Brain pericyte (primary cell): ENCODE measurements around the gene SLC6A20.

ENCODE experiments used
- DNase-seq: peaks from one replicate; pipeline ENCODE4 v3.0.0-alpha.2; 2012; ENCODE audit warnings: low read depth, low spot score

Gene SLC6A20

DNA sequence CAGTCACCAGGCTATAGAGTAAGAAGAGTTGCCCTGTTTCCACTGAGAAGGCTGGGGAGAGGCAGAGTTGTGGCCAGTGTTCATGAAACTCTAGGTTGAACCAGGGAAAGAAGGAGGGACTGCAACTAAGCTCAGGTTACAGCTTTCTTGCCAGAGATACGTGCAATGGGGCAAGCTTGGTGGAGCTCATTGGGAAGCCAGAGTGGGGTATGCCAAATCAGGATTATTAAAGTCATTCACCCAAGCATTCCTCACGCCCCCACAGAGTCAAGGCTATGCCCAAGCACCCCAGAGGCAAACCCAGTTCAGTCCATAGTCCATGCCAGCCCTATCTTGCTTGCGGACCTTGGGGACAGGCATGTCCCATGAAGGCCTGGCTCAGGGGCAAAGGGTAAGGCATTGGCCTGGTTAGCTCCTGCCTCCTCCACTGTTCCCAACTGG is 17.6 kb downstream of the SLC6A20 start:
- DNase-seq: no peak

GRCh38 chr3:45777746-45778386 is 18.5 kb downstream of the SLC6A20 start:
- no peak for DNase-seq

- no peak for DNase-seq
Observed at GRCh38 chr3:45777111-45777745, 19.1 kb downstream of the SLC6A20 start.

- no peak for DNase-seq
Observed at GRCh38 chr3:45776611-45777010, 19.7 kb downstream of the SLC6A20 start.

GRCh38 chr3:45776301-45776595 is 20.1 kb downstream of the SLC6A20 start:
- DNase-seq: no peak

DNA sequence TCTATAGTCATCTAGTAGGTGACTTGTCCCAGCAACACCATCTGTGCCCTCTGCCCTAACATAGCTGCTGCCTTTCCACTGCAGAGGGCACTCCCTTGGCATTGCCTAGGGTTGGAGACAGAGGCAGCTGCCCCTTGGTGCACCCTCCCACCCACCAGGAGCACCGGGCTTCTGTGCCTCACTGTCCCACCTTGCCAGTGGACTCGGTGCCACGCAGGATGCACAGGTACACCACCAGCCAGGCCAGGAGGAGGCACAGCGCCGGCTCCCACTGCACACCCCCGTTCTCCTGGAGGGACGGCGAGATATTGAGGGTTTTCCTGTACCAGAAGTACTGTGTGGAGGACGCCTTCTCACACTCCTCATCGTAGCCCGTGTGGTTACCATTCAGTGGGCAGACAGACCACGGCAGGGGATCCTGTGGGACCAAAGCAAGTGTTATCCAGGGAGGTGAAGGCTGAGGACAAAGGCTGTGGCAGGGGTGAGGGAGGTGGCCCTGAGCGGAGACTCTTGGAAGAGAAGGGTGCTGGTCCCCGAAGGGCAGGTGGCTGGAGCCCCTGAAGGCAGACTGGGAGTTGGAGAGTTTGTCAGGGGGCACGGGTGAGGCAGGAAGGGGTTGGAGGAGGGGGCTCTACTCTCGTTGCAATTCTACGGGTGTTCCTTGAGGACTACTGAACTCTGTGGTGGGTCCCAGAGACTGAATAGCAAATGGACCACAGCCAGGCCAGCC is 20.6 kb downstream of the SLC6A20 start:
- DNase-seq: no peak

GRCh38 chr3:45774581-45775521 is 21.5 kb downstream of the SLC6A20 start:
- no peak for DNase-seq

DNA sequence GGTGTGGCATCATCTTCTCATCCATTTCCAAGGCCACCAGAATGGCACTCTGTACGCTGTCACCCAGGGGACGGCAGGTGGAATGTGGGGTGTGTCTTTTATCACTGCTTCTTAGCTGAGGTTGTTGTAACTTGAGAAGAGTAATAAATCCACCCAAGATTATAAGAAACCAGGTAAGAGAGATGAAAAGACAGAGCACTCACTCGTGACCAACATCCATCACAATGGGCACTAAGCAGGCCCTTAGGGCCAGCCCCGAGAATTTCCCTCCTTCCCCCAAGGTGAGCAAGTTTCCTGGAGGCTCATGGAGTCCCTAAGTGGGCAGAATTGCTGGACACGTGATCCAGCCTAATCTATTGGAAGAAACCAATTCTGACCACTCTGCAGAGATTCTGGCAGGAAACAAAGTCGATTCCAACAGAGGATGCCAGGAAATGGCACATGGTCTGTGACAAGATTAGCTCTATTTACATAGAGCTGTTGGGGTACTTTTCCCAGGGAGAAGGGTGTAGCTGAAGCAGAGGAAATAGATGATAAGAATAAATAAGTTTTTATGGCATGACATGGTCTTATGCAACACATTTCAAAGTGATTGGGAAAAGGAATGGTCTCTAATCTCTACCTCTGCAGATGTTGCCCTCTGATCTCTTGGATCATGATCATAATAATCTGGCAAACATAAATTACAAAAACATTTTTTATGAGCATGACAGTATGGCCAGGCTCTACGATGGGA is 22.5 kb downstream of the SLC6A20 start:
- DNase-seq: no peak

DNA sequence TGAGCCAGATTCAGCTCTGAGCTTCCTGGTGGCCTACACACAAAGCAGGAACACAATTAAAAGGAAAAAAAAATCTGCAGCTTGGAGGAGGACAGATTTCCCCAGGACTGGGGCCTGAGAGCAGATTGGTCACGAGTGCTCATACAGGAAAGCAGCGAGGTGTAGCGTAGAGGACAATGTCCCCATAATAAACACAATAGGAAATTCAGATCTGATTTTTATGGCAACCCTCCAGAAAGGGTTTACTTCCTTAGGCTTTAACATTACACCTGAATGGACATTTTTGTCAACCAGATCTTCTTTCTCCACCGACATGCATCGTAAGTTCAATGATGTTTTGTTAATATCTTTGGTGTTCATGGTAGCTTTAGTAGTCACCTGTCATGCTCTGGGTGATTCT is 23.3 kb downstream of the SLC6A20 start:
- no peak for DNase-seq

- DNase-seq: no peak
Observed at GRCh38 chr3:45772341-45773035, 23.8 kb downstream of the SLC6A20 start.

DNA sequence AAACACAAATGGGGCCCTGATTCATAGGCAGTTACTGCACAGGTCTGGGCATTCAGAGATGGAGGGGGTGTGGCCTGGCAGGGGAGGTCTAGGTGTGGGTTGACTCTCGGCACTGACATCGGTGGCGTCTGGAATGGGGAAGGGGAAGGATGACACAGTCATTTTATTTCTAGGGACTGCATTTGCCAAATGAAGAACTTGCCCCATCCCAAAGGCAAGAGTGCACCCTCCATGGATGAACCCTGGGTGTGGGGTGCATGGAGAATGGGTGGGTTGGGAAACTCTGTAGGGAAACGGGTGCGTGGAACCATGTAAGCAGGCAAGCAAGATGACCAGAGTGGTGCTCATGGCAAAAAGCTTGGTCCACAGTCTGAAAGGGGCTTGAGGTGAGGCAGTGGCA is 24.5 kb downstream of the SLC6A20 start:
- no peak for DNase-seq

- DNase-seq: no peak
Observed at GRCh38 chr3:45771166-45771775, 25.1 kb downstream of the SLC6A20 start.

DNA sequence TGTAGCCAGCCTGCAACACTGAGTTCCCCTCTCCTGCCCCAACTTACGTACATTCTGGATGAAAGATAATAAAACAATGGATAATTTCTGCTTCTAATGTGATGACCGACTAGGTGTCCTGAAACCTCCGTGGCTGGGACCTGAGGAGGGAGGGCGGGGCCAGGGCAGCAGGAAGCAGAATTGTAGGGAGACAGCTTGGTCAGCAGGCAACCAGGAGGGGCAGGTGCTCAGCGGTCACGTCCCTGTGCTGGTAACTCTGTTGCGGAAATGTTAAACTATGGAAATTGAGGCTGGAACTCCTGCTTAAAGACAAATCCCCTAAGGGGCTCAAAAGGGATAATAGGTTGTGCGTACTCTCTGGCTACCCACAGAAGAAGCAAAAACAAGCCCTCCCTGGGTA is 30.4 kb downstream of the SLC6A20 start:
- no peak for DNase-seq

DNA sequence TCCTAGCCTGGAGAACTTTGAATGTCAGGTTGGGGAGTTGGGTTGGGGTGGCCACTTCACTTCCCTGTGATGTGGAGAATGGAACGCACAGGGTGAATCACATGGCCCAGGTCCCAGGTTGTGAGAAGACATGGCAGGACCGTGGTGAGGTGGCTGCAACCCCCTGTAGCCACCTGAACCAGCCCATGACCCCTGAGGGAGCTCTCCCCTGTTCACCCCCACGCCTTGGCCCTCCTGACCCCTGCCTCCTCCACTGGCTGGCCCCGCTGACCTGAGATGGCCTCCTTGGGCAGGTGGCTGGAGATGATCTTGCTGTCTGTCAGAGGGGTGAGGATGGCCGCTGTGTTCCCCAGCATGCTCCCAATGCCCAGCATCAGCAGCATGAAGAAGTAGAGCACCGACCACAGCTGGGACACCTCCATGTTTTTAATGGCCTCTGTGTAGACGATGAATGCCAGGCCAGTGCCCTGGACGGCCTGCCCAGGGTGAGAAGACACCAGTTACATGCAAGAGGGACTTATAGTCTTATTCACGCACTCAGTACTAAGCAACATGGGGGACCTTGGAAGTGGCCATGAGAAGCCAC is 31.0 kb downstream of the SLC6A20 start:
- no peak for DNase-seq

- DNase-seq: no peak
Observed at GRCh38 chr3:45763303-45763675, 33.0 kb downstream of the SLC6A20 start.

- DNase-seq: no peak
Observed at GRCh38 chr3:45762647-45763302, 33.6 kb downstream of the SLC6A20 start.

DNA sequence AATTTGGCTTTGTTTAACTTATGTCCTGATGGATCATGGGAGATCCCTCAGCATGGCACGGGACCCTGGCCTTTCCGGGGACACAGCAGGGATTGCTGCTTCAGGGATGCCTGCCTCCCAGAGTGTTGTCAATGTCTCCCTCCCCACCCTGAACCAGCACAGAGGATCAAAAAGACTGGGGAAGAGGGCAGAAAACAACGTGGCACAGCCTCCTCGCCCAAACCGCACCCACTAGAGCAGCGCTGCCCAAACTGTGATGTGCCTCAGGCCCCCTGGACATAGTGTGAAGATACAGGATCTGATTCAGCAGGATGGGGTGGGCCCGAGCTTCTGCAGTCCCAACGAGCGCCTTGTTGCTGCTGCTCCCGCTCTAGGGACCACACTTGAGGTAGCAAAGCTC is 34.5 kb downstream of the SLC6A20 start:
- DNase-seq: no peak

DNA sequence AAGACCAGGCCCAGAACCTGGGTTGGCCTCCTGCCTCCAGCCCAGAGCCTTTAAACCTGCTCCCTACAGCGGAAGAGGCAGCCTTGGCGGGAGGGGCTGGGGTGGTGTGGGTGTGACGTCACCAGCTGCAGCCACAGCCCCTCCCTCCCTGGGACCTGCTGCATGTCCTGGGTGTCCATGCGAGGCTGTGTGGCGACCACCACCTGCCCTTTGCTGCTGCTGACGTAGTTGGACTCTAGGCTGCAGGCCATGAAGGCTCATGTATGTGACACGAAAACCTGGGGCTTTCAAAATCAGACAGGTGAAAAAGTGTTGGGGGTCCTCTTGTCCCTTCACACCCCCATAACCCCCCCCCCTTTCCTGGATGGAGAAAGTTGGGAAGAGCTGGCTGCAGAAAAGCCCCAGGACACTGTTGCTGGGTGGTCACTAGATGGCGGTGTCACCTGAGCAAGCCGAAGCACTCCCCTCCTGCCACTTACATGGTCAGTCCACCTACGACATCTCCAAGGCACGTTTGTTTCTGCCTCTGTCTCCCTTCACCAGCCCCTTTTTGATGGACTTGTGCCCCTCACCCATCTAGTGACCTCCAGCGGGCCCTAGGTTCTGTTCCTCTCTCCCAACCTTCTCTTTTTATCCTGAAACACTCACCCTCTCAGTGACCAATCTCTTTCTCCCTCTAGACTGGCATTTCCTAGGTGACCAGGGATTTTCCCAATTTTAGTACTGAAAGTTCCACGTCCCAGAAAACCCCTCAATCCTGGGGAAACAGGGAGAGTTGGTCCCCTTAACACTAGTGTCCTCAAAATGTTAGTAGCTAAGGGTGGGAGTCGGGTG is 35.2 kb downstream of the SLC6A20 start:
- DNase-seq: no peak

DNA sequence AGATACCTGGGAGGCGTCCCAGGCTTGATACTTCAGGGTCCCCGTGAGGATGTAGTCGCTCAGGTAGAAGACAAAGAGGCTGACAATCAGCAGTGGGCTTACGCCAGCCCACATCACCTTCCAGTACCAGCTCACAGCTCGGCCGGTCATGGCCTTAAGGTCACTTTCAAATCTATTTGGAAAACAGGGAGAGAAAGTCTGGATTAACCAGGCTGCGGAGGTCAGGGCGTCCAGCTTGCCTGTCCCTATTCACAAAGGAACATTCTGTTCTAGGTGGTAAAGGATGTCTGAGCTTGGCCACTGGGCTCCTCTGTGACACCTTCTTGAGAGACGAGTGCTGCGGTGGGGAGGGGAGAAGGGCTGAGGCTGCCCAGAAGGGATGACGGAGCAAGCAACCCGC is 36.5 kb downstream of the SLC6A20 start:
- no peak for DNase-seq
